HS-5 (cell line): Measurements from ENCODE around the gene MAPK9.
"Not testable (repeated sequence)": the region's sequence is repeated elsewhere in the genome, so short reads cannot be mapped to it uniquely, and the experiment has no call there.

Experiments used
- DNase-seq: peaks from one replicate; pipeline ENCODE4 v3.0.0-alpha.2; 2012; ENCODE audit warnings: low read depth

MAPK9 gene

DNA sequence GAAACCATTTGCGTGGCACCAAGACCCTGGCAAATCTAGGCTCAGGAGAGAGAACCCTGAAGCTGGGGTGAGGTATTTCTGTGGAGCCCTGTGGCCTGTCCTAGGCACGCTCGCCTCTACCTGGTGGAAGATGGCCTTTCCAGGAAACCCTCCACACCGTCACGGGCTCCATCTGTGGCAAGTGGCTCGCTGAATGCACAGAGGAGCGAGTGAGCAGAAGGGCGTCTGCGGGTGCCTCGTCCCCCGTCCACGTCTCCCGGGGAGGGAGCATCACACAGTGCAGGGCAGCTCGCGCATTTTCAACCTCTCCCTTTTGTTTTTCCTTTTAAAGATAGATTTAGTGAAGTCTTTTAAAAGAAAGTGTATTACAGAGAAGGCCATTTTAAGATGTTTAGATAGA, 57.6 kb downstream of the MAPK9 start:
- no peak for DNase-seq

DNA sequence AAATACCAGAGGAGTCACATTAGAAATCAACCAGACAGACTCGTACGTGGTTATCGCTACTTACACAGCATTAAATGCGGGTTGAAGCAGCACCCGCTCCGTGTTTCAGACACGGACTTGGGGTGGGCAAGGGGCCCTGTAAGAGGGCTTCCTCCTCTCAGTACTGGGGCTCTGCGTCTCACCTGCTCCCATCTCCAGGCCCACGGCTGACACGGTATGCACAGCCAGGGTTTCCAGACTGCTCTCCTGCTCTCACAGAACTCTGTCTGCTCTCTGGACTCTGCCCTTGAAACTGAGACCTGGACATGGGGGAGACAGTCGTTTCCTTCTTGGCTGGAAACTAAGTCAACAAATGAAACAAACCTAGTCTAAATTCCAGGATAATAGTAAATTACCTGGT, 58.2 kb downstream of the MAPK9 start:
- DNase-seq = no peak

DNA sequence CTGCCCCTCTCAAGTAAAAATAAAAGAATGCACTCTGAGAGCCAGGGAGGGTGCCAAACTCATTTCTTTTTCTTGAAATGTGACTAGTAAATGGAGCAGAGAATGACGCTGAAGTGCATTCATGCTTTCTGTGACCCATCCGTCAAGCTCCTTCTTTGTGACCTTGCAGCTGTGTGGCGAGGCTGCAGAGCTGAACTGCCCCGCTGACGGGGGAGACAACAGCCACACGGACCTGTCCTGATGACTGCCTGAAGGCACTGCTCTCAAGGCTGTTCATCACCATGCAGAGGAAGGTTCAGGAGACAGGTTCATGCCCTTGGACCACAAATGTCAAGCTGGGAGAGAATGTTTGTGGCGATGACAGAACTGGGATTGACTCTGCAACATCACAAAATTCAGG, 61.9 kb downstream of the MAPK9 start:
- no peak for DNase-seq

DNA sequence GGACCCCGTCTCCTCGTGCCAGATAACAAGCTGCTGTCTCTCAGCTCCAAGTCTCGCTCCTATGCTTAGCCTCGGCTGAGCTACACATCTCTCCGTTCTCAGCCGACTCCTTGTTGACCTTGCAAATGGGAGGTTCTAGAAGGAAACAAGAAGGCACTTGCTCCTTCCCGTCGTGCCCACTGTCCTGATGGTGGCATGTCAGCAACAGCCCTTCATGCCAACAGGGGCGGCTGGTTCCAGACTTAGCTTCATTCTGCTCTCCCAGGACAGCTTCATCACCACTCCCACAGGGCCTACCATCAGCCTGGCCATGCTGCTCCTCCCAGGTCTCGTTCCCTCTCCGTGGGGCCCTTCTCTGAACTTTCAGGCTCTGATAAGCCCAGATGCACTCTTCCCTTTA, 69.8 kb downstream of the MAPK9 start:
- DNase-seq = no peak

DNA sequence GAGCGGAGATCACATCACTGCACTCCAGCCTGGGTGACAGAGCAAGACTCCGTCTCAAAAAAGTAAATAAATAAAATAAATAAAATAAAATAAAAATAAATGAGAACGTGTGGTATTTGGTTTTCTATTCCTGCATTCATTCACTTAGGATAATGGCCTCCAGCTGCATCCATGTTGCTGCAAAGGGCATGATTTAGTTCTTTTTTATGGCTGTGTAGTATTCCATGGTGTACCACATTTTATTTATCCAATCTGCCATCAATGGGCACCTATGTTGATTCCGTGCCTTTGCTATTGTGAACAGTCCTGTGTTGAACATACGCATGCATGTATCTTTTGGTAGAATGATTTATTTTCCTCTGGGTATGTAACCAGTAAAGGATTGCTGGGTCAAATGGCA, 74.1 kb downstream of the MAPK9 start:
- no peak for DNase-seq

DNA sequence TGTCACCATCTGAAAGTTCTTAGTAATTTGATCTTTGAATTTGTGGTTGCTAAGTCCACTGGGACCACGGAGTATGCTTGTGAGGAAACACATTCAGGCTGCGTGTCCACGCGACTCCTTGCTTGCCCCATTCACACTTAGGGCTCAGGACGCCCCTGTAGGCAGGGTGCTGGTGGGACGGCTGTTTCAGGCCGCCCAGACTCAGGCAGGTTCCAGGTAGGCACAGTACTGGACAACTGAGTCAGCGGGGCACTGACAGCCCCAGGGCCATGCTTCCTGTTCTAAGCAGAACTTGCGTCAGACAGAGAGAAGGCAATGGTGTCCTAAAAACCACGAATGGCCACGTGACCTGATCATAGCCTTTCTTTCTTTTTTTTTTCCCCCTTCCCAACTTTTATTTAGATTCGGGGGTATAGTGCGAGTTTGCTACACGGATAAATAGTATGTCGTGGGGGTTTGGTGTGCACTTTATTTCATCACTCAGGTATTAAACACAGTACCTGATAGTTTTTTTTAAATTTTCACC, 75.2 kb downstream of the MAPK9 start:
- DNase-seq = no peak

DNA sequence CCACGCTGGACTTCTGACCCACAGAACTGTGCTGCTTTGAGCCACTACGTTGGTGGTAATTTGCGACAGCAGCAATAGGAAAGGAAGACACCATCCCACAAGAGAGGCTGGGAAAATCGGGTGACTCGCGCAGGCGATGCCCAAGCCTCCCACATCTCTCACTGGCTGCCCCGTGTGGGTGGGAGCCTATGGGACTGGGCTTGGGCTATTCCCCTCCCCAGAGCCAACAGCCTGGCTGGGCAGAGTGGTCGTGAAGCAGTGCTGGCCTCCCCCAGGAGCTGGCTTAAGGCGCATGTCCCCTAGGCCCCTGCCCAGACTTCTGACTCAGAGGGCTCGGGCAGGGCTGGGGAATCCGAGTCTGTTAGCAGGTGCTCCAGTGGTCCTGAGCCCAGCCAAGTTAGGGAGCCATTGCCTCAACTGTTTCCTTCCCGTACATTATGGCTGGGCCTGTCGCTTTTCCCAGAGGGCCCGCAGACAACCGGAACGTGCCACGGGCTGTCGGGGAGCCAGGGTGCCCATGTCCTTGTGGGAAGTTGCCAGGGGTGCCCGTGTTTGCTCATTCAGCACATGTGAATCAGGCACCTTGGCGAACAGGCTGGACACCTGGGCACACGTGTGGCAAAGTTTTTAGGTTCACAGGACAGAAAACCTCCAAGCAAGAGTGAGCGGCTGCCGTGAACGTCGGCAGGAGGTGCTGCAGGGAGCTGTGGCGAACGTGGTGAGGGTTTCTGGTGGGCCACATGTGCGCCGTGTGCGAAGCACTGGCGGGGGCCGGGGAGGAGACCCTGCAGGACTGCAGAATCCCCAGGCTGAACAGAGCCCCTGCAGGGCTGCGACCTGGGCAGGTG, 75.9 kb downstream of the MAPK9 start:
- DNase-seq = no peak

DNA sequence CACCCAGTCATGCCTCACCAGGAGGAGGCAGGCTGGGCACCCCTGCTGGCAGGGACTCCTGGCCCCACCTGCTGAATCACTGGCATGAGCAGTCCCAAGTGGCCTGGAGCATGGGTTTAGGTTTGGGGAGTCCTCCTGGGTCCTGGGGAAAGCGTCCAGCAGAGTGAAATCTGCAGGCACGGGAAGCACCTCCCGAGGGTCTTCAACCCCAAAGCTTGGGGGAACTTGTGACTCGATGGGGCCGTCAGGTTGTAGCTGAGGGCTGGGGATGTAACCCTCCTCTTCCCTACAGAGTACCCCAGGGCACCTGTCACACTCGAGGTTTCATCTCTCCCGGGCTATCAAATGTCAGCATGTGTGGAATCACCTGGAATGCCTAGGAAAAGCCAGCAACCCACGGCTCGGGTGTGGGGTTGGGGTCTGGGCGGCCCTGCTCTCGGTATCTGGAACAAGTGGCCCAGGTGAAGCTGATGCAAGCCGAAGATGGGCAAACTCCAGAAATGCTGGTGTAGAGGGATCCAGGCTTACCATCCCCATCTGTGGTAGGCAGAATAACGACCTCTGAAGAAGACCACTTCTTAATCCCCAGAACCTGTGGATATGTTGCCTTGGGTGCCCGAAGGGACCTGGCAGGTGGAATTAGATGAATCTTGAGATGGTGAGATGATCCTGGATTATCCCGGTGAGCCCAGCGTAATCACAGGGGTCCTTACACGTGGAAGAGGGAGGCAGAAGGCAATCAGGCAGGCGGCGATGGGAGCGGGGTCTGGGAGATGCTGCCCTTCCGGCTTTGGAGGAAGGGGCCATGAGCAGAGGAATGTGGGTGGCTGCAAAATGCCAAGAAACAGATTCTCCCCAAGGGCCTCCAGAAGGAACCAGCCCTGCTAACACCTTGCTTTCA, 76.8 kb downstream of the MAPK9 start:
- no peak for DNase-seq

DNA sequence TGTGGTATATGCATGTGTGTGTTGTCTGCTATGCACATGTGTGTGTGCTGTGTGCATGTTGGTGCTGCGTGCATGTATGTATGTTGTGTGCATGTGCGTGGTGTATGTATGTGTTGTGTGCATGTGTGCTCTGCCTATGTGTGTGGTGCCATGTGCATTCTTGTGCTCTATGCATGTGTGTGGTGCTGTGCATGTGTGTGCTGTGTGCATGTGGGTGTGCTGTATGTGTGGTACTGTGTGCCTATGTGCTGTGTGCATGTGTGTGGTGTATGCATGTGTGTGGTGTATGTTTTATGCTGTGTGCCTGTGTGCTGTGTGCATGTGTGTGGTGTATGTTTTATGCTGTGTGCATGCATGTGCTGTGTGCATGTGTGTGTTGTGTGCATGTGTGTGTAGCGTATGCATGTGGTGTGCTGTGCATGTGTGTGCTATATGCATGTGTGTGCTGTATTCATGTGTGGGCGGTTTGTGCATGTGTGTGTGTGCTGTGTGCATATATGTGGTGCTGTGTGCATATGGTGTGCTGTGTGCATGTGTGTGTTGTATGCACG, 78.2 kb downstream of the MAPK9 start:
- no peak for DNase-seq

DNA sequence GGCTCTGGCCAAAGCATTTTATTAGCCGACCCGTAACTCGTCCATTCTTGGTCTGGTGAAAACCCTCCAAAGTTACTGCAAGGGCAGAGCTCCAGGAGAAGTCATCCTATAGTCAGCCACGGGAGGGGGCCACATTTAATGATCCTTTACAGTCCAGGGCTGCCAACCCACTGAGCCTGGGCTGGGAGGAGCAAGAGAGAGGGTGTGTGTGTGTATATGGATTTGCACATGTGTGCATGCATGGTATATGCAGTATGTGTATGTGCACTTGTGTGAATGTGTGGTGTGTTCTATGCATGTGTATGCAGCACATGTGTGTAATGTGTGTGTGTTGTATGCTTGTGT, 78.7 kb downstream of the MAPK9 start:
- DNase-seq = no peak

DNA sequence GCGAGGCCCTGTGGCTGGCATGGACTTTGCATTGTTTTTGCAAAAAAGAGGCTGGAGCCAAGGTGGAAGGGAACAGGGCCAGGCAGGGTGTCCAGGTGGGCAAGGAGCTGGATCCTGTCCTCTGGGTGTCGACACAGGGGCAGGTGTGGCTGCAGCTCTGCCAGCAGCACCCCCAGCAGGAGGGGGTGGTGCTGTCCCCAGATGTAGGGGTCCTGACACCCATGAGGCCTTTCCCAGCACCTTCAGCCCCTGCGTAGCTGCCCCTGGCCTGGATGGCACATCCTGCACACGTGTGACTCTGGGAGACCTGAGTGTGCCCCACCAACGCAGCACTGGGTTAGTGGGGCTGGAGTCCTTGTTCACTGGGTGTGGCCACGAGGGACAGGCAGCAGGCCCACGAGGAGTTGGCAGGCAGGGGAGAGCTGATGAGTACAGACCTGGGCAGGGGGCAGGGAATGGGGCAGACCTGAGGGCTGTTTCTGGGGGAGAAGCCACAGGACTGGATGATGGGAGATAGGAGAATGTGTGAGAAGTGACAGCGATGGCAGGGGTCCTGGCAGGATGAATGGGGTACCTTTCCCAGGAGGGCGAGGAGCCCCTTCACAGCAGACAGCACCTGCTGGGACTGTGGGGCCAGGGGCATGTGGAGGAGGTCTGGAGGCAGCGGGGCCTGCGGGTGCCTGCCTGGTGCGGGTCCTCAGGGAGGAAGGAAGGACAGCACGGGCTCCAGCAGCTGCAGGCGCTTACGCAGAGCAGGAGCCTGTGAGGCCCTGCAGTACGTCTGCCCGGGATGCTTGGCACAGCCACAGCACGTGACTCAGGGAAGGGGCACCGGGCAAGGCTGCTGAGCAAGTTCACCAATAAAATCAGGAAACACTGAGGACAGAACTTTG, 79.3 kb downstream of the MAPK9 start:
- no peak for DNase-seq

DNA sequence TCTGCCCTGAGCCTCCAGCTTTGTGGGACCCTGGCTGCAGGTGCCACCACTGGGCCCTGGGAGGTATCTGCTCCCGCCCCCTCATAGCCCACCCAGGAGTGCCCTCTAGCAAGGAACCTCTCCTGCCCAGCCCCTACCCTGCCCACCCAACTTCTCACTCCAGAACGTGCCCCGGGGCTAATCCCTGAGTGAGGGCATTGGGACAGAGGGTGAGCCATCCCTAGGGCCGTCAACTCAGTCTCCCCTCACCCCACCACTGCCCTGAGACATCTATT, 80.2 kb downstream of the MAPK9 start:
- no peak for DNase-seq

DNA sequence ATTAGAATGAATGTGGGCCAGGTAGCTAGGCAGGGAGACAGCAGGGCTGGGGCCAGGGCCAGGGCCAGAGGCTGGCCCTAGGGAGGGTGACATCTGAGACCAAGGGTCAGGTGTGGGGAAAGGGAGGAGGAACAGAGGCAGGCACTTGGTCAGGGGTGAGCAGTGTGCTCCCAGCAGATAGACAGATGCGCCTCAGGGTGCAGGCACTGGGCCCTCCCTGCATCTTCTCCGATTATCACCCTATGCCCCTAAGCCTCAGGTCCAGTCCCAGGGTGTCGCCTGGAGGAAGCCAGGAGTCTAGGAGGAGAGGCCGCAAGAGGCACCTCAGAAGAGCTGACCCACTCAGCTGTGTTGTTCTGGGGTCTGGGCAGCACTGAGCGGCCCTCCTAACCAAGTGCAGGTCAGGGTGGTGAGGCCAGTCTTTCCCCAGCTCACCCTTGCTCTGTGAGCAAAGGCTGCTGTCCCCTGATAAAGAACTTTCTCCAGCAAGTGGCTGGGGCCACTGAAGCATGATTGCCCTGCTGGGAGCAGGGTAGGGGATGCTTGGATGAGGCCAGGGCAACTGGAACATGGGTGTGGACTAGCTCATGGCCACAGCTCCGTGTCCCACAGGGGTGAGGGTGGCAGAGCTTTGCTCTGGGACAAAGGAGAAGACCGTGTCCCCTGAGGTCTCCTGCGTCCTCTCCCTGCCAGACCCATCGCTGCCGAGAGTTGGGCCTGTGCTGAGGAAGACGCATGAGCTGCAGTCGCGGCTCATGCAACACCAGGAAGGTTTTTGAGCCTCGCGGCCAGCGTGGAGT, 80.7 kb downstream of the MAPK9 start:
- DNase-seq = no peak

DNA sequence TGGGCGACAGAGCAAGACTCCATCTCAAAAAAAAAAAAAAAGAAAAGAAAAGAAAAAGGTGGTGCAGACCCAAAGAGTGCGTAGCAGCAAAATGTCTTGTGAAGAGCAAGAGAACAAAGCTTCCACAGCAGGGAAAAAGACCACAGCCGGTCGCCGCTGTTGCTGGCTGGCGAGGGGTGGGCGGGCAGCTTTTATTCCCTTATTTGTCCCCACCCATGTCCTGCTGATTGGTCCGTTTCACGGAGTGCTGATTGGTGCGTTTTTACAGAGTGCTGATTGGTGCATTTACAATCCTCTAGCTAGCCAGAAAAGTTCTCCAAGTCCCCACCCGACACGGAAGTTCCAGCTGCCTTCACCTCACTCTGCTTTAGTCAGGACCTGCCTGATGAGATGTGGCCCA, 81.8 kb downstream of the MAPK9 start:
- DNase-seq = not testable (repeated sequence)

DNA sequence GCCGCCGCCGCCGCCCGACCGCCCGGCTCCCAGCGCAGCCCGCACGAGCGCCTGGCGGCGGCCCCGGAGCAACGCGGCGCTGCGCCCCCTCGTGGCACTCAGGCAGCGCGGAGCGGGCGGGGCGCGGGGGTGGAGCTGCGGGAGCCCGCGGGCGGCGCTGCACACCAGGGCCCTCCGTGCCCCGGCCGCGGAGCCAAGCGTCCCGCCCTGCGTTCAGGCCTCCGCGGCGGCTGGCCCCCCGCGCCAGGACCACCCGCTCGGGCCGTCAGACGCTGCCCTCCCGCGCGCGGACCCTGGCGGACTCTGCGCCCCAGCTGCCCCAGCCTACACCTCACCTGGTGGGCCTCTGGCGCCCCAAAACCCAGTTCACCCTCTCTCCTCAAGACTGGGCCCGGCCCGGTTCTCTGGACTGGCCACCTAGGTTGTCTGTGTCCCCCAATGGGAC, 82.7 kb downstream of the MAPK9 start, which contains the start of gene RASGEF1C:
Gene RASGEF1C, minus strand, starts transcription at position 75 of the 445 bp plus-strand sequence. CDS start 71,159 bp downstream, outside the sequence.
- no peak for DNase-seq

DNA sequence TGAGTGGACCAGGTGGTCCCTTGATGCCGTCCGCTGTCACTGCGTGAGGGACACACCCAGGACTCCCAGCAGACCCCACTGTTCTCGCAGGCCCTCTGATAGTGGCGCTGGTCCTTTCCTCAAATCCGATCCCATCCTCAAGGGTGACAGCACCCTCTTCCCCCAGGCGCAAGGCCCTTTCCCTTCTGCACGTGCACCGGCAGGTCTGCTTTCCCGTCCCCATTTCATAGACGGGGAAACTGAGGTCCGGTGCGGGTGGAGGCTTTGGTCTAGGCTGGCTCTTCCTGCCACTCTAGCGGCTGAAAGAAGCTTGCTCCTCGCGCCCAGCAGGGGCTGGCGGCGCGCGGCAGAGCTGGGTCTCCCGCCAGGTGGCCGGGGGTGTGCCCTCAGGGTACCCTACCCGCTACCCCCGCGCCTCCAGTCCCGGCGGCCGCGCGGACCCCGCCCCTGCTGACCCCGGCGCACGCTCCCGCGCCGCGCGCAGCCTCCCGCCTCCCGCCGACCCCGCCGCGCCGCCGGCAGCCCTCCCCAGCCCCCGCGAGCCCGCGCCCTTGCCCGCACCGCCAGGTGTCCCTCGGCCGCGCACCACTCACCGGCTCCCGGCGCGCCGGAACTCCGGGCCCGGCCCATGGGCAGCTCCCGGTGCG, 83.3 kb downstream of the MAPK9 start:
- DNase-seq = no peak

DNA sequence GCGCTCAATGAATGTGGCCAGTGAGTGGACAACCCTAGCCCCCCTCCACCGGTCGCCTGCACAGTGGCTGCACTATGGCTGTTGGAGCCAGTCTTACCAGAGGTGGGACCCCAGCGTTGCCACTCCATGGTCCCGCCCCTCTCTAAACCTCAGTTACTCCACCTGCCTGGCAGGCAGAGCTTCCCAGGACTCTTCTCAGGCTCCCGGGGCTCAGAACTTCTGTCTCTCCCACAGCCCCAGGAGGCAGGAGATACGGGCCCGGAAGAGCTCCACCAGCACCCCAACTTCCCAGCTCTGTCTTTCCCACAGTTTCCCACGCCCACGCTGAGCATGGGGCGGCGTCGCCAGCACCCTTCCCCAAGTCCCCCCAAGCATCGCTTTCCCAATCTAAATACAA, 83.8 kb downstream of the MAPK9 start:
- DNase-seq = no peak

DNA sequence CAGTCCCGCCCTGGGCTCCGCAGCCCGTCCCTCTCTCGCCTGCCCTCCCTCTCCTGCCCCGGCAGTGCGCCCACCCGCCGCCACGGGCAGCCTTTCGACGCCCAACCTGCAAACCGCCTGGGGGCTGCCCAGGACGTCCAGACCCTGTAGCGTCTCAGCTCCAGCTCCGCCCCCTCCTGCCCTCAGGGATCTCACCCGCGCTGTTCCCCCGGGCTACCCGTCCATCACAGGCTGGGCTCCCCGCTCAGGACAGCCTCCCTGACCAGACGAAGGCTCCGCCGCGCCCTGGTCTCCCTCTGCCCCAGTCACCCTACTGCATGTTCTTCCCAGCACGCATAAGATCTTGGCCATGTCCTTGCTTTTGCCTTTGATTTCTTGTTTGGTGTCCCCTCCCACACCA, 84.3 kb downstream of the MAPK9 start:
- no peak for DNase-seq

DNA sequence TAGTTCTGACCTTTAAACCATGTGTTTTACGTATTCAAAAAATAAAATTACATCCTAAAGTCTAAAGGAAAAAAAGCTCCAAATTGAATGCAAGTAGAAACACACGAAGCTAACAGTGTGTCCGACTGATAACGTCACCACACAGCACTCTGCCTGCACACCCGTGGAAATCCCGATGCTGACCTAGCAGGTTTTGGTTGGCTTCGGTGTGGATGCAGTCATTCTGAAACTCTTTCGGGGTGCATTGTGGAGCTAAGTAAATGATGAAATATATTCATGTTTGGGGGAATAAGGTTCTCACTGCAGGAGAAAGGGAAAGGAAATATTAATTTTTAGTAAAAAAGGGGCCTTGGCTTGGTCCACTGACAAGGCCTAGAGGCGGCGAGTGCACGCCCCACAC, 84.9 kb downstream of the MAPK9 start:
- no peak for DNase-seq

DNA sequence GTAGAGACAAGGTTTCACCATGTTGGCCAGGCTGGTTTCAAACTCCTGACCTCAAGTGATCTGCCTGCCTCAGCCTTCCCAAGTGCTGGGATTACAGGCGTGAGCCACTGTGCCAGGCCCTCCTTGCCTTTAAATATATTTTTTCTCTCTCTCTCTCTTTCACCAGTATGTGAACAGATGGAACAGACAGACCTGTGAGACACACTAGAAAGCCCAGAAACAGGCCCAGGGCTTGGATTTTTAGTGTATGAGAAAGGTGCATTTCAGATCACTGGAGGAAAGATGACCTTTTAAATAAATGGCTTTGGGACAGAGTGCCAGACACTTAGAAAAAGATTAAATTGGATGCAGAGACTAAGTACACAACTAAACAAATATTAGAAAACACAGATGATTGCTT, 86.0 kb downstream of the MAPK9 start:
- DNase-seq = no peak
